SK-N-SH treated with all-trans-retinoic acid at 6 μM for 48 hours (cell line): ENCODE measurements around the gene SEPTIN8.

ENCODE experiments used
- ATAC-seq: fragments of 200-7000 bp; cut with Tn5 transposase; 3 replicates; pipeline ENCODE4 v1.9.1; 2020; ENCODE audit warnings: mild to moderate bottlenecking, moderate library complexity
- ARNTL ChIP-seq: fragments of 450-650 bp; formaldehyde crosslinking; IDR thresholded peaks from 2 replicates; pipeline ENCODE4 v1.5.0; 2020; ENCODE audit warnings: low read depth, mild to moderate bottlenecking, moderate library complexity, borderline replicate concordance
- BACH2 ChIP-seq: fragments of 250-450 bp; sonication (Bioruptor Pico); IDR thresholded peaks from 2 replicates; pipeline ENCODE4 v1.9.0; 2021; ENCODE audit warnings: mild to moderate bottlenecking, borderline replicate concordance
- CSDC2 ChIP-seq: fragments of 250-450 bp; sonication (Bioruptor Pico); IDR thresholded peaks from 2 replicates; pipeline ENCODE4 v1.5.0; 2020; ENCODE audit warnings: mild to moderate bottlenecking, moderate library complexity
- ESRRG ChIP-seq: fragments of 250-450 bp; sonication (Bioruptor Pico); IDR thresholded peaks from 2 replicates; pipeline ENCODE4 v1.6.1; 2021; ENCODE audit warnings: mild to moderate bottlenecking
- GLIS3 ChIP-seq: fragments of 250-450 bp; sonication (Bioruptor Pico); IDR thresholded peaks from 2 replicates; pipeline ENCODE4 v1.5.0; 2020; ENCODE audit warnings: mild to moderate bottlenecking, moderate library complexity
- ISL1 ChIP-seq: fragments of 250-450 bp; sonication (Bioruptor Pico); IDR thresholded peaks from 2 replicates; pipeline ENCODE4 v2.1.2; 2022; ENCODE audit warnings: mild to moderate bottlenecking, moderate library complexity
- OSR1 ChIP-seq: fragments of 250-450 bp; sonication (Bioruptor Pico); IDR thresholded peaks from 2 replicates; pipeline ENCODE4 v1.8.0; 2022; ENCODE audit warnings: moderate library complexity, mild to moderate bottlenecking, inconsistent platforms
- POU6F1 ChIP-seq: fragments of 250-450 bp; sonication (Bioruptor Pico); IDR thresholded peaks from 2 replicates; pipeline ENCODE4 v1.8.0; 2021; ENCODE audit warnings: low read depth, mild to moderate bottlenecking, moderate library complexity, borderline replicate concordance
- PPARA ChIP-seq: fragments of 250-450 bp; sonication (Bioruptor Pico); IDR thresholded peaks from 2 replicates; pipeline ENCODE4 v1.5.0; 2020; ENCODE audit warnings: mild to moderate bottlenecking, borderline replicate concordance
- RARB ChIP-seq: fragments of 250-450 bp; sonication (Bioruptor Pico); IDR thresholded peaks from 2 replicates; pipeline ENCODE4 v1.8.0; 2021; ENCODE audit warnings: mild to moderate bottlenecking, moderate library complexity
- TCF4 ChIP-seq: fragments of 250-450 bp; sonication (Bioruptor Pico); IDR thresholded peaks from 2 replicates; pipeline ENCODE4 v1.8.0; 2021; ENCODE audit warnings: mild to moderate bottlenecking, moderate library complexity, borderline replicate concordance
- TOX ChIP-seq: fragments of 250-450 bp; sonication (Bioruptor Pico); IDR thresholded peaks from 2 replicates; pipeline ENCODE4 v1.8.0; 2021; ENCODE audit warnings: mild to moderate bottlenecking, moderate library complexity, borderline replicate concordance
- ZFP3 ChIP-seq: fragments of 250-450 bp; sonication (Bioruptor Pico); IDR thresholded peaks from 2 replicates; pipeline ENCODE4 v1.5.0; 2020; ENCODE audit warnings: mild to moderate bottlenecking, moderate library complexity
- ZFP30 ChIP-seq: fragments of 450-650 bp; formaldehyde crosslinking; IDR thresholded peaks from 2 replicates; pipeline ENCODE4 v1.5.0; 2022; ENCODE audit warnings: mild to moderate bottlenecking, moderate library complexity
- ZNF565 ChIP-seq: fragments of 450-650 bp; formaldehyde crosslinking; conservative IDR thresholded peaks from 2 replicates; pipeline ENCODE4 v1.5.0; 2020; ENCODE audit warnings: low read depth, mild to moderate bottlenecking, moderate library complexity
- ZNF70 ChIP-seq: fragments of 450-650 bp; formaldehyde crosslinking; IDR thresholded peaks from 2 replicates; pipeline ENCODE4 v1.5.0; 2020; ENCODE audit warnings: mild to moderate bottlenecking, moderate library complexity
- ZNF8 ChIP-seq: fragments of 450-650 bp; formaldehyde crosslinking; IDR thresholded peaks from 2 replicates; pipeline ENCODE4 v1.5.0; 2020; ENCODE audit warnings: mild to moderate bottlenecking, moderate library complexity
- TF ChIP-seq, protein P1 (sequence below): fragments of 250-450 bp; sonication (Bioruptor Pico); IDR thresholded peaks from 2 replicates; pipeline ENCODE4 v1.8.0; 2020; ENCODE audit warnings: mild to moderate bottlenecking, moderate library complexity, borderline replicate concordance
- TF ChIP-seq, protein P2 (sequence below): fragments of 250-450 bp; sonication (Bioruptor Pico); IDR thresholded peaks from 2 replicates; pipeline ENCODE4 v1.5.0; 2020; ENCODE audit warnings: mild to moderate bottlenecking, moderate library complexity
- TF ChIP-seq, protein P3 (sequence below): fragments of 250-450 bp; sonication (Bioruptor Pico); IDR thresholded peaks from 2 replicates; pipeline ENCODE4 v1.5.1; 2021; ENCODE audit warnings: mild to moderate bottlenecking, moderate library complexity

The SEPTIN8 gene

DNA sequence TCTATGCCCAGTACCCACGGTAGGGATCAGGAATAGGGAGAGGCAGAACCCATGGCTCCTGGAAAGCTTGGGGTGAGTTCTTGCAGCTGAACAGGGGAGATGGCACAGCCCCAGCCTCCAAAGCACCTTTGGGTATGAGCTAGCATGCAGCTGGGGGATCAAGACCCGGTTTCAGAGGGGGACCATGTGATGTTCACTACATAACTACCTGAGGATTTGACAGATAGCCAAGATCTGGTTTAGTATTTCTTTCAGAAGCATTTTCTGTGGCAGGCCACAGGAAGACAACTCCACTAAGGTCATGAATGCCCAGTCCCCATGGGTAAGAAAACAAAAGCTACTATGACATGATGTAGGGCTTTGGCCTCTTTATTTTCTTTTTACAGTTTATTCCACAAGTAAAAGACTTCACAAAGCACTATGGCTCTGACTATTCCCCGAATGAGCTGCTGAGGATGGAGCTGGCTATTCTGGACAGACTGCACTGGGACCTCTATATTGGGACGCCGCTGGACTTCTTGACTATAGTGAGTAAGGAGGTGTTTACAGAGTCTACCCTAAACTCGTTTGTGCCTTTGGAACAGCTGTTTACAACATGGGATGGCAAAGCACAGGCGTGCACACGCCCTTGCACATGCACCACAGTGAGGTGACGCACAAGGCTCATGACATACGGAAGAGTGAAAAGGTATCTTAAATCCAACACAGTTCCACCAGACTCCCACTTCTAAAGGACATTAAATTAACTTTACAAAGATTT is 26.4 kb downstream of the SEPTIN8 start:
- TF ChIP-seq OSR1 (no peak), ZFP30 (CRISPR knock-in tag) (no peak), ZFP3 (CRISPR knock-in tag) (no peak), TCF4 (CRISPR knock-in tag) (no peak), BACH2 (CRISPR knock-in tag) (no peak), PPARA (CRISPR knock-in tag) (no peak), GLIS3 (CRISPR knock-in tag) (no peak), RARB (CRISPR knock-in tag) (no peak), ESRRG (CRISPR knock-in tag) (no peak), ZNF70 (CRISPR knock-in tag) (no peak), CSDC2 (CRISPR knock-in tag) (no peak), TOX (CRISPR knock-in tag) (no peak), ZNF8 (no peak), ZNF565 (no peak)
- TF ChIP-seq, protein P1, sequence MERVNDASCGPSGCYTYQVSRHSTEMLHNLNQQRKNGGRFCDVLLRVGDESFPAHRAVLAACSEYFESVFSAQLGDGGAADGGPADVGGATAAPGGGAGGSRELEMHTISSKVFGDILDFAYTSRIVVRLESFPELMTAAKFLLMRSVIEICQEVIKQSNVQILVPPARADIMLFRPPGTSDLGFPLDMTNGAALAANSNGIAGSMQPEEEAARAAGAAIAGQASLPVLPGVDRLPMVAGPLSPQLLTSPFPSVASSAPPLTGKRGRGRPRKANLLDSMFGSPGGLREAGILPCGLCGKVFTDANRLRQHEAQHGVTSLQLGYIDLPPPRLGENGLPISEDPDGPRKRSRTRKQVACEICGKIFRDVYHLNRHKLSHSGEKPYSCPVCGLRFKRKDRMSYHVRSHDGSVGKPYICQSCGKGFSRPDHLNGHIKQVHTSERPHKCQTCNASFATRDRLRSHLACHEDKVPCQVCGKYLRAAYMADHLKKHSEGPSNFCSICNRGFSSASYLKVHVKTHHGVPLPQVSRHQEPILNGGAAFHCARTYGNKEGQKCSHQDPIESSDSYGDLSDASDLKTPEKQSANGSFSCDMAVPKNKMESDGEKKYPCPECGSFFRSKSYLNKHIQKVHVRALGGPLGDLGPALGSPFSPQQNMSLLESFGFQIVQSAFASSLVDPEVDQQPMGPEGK (CRISPR knock-in tag), result no peak
- TF ChIP-seq, protein P2, sequence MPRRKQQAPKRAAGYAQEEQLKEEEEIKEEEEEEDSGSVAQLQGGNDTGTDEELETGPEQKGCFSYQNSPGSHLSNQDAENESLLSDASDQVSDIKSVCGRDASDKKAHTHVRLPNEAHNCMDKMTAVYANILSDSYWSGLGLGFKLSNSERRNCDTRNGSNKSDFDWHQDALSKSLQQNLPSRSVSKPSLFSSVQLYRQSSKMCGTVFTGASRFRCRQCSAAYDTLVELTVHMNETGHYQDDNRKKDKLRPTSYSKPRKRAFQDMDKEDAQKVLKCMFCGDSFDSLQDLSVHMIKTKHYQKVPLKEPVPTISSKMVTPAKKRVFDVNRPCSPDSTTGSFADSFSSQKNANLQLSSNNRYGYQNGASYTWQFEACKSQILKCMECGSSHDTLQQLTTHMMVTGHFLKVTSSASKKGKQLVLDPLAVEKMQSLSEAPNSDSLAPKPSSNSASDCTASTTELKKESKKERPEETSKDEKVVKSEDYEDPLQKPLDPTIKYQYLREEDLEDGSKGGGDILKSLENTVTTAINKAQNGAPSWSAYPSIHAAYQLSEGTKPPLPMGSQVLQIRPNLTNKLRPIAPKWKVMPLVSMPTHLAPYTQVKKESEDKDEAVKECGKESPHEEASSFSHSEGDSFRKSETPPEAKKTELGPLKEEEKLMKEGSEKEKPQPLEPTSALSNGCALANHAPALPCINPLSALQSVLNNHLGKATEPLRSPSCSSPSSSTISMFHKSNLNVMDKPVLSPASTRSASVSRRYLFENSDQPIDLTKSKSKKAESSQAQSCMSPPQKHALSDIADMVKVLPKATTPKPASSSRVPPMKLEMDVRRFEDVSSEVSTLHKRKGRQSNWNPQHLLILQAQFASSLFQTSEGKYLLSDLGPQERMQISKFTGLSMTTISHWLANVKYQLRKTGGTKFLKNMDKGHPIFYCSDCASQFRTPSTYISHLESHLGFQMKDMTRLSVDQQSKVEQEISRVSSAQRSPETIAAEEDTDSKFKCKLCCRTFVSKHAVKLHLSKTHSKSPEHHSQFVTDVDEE (CRISPR knock-in tag), result no peak
- no peak for ATAC-seq

DNA sequence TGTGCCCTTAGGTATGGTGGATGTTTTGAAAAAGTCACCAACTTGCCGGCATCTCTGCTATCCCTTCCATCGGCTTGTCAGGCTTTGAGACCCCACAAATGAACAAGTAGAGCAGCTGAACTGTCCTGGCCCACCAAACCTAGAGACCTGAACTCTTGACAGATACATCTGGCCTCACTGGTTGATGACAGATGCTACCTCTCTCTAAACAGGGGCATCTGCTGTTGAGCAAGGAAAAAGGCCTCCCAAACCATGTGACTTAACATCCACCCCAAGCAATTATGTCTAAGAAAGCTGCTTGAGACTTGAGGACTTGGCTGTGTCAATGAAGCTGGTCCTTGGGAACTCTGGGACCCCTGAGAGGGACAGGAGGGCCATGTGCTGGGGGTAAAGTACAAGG is 27.5 kb downstream of the SEPTIN8 start:
- no peak for ATAC-seq

GRCh38 chr5:132748522-132749000 is 28.5 kb downstream of the SEPTIN8 start:
- ATAC-seq, result no peak
- TF ChIP-seq CSDC2 (CRISPR knock-in tag), result no peak
- TF ChIP-seq RARB (CRISPR knock-in tag), result no peak
- TF ChIP-seq, protein P1 (CRISPR knock-in tag), result no peak
- TF ChIP-seq, protein P3, sequence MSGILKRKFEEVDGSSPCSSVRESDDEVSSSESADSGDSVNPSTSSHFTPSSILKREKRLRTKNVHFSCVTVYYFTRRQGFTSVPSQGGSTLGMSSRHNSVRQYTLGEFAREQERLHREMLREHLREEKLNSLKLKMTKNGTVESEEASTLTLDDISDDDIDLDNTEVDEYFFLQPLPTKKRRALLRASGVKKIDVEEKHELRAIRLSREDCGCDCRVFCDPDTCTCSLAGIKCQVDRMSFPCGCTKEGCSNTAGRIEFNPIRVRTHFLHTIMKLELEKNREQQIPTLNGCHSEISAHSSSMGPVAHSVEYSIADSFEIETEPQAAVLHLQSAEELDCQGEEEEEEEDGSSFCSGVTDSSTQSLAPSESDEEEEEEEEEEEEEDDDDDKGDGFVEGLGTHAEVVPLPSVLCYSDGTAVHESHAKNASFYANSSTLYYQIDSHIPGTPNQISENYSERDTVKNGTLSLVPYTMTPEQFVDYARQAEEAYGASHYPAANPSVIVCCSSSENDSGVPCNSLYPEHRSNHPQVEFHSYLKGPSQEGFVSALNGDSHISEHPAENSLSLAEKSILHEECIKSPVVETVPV (CRISPR knock-in tag), result no peak
- no peak for TF ChIP-seq ISL1 (CRISPR knock-in tag)
- no peak for TF ChIP-seq ARNTL (CRISPR knock-in tag)
- TF ChIP-seq OSR1, result no peak

More for the DNA sequence above, 27.5 kb downstream of the SEPTIN8 start:
- TF ChIP-seq ARNTL (CRISPR knock-in tag), result no peak
- no peak for TF ChIP-seq POU6F1 (CRISPR knock-in tag)
